Activated naive CD4-positive, alpha-beta T cell treated with anti-CD3 and anti-CD28 coated beads for 36 hours (primary cell): ENCODE results near the gene UTS2. TPM values are rescaled to one million over a fixed set of nuclear protein-coding genes. Genes with fewer than 3 reads are reported as not detected.

Experiments
- total RNA-seq, 2 experiments: library from RNA; stranded (reverse); gene quantifications; one replicate each; pipeline ENCODE4 v1.2.3, GENCODE V29; 2021

Gene UTS2
- total RNA-seq, 2 experiments from 2014 or later: not detected

Other genes with a start within 250 kb of the UTS2 start
- 10 to 100 TPM; 16.7 to 19.4 TPM for gene VAMP3, start 81.8 kb downstream of the UTS2 start, total RNA-seq
- gene PER3, start 68.8 kb downstream of the UTS2 start, total RNA-seq: 1 to 10 TPM; 2.9 to 3.1 TPM
- gene TNFRSF9, start 87.8 kb upstream of the UTS2 start, total RNA-seq: 10 to 100 TPM; 10.5 to 11.6 TPM
- 100 to 1,000 TPM; 373 to 397 TPM for gene PARK7, start 108.6 kb upstream of the UTS2 start, total RNA-seq
- under 1 TPM; 0.77 to 0.95 TPM for gene ERRFI1, start 173.2 kb upstream of the UTS2 start, total RNA-seq